MM.1S (cell line): ENCODE data around the gene C22orf42.

Source experiments
- CTCF ChIP-seq: fragments of 300-600 bp; sonication (generic); IDR thresholded peaks from 2 replicates; pipeline ENCODE4 v1.5.1; 2016; ENCODE audit warnings: antibody characterized with exemption, low read length, mixed read lengths
- EZH2 ChIP-seq: fragments of 300-600 bp; sonication (generic); optimal IDR thresholded peaks from 2 replicates; pipeline ENCODE3; 2017; ENCODE audit warnings: low read depth, mild to moderate bottlenecking, antibody characterized with exemption, low read length, mixed read lengths

- no peak for TF ChIP-seq CTCF
- TF ChIP-seq EZH2, result no peak
These were observed 16.0 kb upstream of the C22orf42 start for GRCh38 chr22:32175115-32175514.
